ENCODE results near the gene RECQL. TPM values are rescaled to one million over a fixed set of nuclear protein-coding genes. Genes with fewer than 3 reads are reported as not detected.

RECQL gene
- total and polyA plus RNA-seq, 9 of the 15 experiments (the other 6 are each of a cell fraction or from before 2014, with no cell fraction given): 22.2 to 44.7 (median 28.5) TPM

DNA sequence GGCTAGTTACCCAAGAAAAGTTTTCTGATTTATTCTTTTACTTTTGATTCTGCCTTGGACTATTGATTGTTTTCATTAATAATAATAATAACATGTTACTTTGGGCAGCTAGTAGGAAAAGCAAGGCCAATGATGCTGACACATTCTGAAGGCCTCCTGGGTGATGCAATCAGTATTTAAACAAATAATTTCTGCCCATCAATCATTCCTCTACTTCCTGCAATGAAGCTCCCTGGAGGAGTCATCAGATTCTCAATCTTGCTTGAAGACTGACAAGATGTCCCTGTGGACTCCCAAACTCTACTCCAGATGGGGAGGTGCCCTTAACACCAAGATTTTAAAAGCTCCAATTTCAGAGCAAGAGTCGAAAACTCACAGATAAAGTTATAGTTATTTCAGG, 24.6 kb upstream of the RECQL start, which contains the start of gene SPX (continued):
- TF ChIP-seq, protein P1, sequence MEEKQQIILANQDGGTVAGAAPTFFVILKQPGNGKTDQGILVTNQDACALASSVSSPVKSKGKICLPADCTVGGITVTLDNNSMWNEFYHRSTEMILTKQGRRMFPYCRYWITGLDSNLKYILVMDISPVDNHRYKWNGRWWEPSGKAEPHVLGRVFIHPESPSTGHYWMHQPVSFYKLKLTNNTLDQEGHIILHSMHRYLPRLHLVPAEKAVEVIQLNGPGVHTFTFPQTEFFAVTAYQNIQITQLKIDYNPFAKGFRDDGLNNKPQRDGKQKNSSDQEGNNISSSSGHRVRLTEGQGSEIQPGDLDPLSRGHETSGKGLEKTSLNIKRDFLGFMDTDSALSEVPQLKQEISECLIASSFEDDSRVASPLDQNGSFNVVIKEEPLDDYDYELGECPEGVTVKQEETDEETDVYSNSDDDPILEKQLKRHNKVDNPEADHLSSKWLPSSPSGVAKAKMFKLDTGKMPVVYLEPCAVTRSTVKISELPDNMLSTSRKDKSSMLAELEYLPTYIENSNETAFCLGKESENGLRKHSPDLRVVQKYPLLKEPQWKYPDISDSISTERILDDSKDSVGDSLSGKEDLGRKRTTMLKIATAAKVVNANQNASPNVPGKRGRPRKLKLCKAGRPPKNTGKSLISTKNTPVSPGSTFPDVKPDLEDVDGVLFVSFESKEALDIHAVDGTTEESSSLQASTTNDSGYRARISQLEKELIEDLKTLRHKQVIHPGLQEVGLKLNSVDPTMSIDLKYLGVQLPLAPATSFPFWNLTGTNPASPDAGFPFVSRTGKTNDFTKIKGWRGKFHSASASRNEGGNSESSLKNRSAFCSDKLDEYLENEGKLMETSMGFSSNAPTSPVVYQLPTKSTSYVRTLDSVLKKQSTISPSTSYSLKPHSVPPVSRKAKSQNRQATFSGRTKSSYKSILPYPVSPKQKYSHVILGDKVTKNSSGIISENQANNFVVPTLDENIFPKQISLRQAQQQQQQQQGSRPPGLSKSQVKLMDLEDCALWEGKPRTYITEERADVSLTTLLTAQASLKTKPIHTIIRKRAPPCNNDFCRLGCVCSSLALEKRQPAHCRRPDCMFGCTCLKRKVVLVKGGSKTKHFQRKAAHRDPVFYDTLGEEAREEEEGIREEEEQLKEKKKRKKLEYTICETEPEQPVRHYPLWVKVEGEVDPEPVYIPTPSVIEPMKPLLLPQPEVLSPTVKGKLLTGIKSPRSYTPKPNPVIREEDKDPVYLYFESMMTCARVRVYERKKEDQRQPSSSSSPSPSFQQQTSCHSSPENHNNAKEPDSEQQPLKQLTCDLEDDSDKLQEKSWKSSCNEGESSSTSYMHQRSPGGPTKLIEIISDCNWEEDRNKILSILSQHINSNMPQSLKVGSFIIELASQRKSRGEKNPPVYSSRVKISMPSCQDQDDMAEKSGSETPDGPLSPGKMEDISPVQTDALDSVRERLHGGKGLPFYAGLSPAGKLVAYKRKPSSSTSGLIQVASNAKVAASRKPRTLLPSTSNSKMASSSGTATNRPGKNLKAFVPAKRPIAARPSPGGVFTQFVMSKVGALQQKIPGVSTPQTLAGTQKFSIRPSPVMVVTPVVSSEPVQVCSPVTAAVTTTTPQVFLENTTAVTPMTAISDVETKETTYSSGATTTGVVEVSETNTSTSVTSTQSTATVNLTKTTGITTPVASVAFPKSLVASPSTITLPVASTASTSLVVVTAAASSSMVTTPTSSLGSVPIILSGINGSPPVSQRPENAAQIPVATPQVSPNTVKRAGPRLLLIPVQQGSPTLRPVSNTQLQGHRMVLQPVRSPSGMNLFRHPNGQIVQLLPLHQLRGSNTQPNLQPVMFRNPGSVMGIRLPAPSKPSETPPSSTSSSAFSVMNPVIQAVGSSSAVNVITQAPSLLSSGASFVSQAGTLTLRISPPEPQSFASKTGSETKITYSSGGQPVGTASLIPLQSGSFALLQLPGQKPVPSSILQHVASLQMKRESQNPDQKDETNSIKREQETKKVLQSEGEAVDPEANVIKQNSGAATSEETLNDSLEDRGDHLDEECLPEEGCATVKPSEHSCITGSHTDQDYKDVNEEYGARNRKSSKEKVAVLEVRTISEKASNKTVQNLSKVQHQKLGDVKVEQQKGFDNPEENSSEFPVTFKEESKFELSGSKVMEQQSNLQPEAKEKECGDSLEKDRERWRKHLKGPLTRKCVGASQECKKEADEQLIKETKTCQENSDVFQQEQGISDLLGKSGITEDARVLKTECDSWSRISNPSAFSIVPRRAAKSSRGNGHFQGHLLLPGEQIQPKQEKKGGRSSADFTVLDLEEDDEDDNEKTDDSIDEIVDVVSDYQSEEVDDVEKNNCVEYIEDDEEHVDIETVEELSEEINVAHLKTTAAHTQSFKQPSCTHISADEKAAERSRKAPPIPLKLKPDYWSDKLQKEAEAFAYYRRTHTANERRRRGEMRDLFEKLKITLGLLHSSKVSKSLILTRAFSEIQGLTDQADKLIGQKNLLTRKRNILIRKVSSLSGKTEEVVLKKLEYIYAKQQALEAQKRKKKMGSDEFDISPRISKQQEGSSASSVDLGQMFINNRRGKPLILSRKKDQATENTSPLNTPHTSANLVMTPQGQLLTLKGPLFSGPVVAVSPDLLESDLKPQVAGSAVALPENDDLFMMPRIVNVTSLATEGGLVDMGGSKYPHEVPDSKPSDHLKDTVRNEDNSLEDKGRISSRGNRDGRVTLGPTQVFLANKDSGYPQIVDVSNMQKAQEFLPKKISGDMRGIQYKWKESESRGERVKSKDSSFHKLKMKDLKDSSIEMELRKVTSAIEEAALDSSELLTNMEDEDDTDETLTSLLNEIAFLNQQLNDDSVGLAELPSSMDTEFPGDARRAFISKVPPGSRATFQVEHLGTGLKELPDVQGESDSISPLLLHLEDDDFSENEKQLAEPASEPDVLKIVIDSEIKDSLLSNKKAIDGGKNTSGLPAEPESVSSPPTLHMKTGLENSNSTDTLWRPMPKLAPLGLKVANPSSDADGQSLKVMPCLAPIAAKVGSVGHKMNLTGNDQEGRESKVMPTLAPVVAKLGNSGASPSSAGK (IDR thresholded peaks at IDR 0.05): no peak
- TF ChIP-seq GABPB1 (CRISPR knock-in tag; IDR thresholded peaks at IDR 0.05) (no peak), ELF1 (tag; IDR thresholded peaks at IDR 0.05) (no peak), BHLHE40 (IDR thresholded peaks at IDR 0.05; ENCODE audit: low read length) (no peak), BCOR (IDR thresholded peaks at IDR 0.05) (no peak), SLC30A9 (CRISPR knock-in tag; IDR thresholded peaks at IDR 0.05) (no peak), TCF7 (IDR thresholded peaks at IDR 0.05; ENCODE audit: borderline replicate concordance) (no peak), RBFOX2 (IDR thresholded peaks at IDR 0.05; ENCODE audit: low read depth, low read length) (no peak), PHB (CRISPR knock-in tag; IDR thresholded peaks at IDR 0.05) (no peak), SMAD3 (CRISPR knock-in tag; conservative IDR thresholded peaks at IDR 0.05) (no peak), ELF2 (CRISPR knock-in tag; IDR thresholded peaks at IDR 0.05) (no peak), CTBP1 (IDR thresholded peaks at IDR 0.05; ENCODE audit: borderline replicate concordance) (peak; percentile 20; the same call in 1 of the 2 replicates), ZNF24 (IDR thresholded peaks at IDR 0.05) (no peak), ETV1 (tag; conservative IDR thresholded peaks at IDR 0.05; ENCODE audit: low read depth) (peak; percentile 54), GATAD2B (IDR thresholded peaks at IDR 0.05; ENCODE audit: borderline replicate concordance) (no peak)
- TF ChIP-seq, protein P2, sequence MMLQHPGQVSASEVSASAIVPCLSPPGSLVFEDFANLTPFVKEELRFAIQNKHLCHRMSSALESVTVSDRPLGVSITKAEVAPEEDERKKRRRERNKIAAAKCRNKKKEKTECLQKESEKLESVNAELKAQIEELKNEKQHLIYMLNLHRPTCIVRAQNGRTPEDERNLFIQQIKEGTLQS (IDR thresholded peaks at IDR 0.05): peak; percentile 88
- TF ChIP-seq, protein P2 (CRISPR knock-in tag; conservative IDR thresholded peaks at IDR 0.05): no peak
- TF ChIP-seq, protein P3, sequence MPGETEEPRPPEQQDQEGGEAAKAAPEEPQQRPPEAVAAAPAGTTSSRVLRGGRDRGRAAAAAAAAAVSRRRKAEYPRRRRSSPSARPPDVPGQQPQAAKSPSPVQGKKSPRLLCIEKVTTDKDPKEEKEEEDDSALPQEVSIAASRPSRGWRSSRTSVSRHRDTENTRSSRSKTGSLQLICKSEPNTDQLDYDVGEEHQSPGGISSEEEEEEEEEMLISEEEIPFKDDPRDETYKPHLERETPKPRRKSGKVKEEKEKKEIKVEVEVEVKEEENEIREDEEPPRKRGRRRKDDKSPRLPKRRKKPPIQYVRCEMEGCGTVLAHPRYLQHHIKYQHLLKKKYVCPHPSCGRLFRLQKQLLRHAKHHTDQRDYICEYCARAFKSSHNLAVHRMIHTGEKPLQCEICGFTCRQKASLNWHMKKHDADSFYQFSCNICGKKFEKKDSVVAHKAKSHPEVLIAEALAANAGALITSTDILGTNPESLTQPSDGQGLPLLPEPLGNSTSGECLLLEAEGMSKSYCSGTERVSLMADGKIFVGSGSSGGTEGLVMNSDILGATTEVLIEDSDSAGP (CRISPR knock-in tag; IDR thresholded peaks at IDR 0.05): no peak
